PC-3 (cell line): Measurements from ENCODE around the gene CDC25B. TPM values are rescaled to one million over a fixed set of nuclear protein-coding genes. Genes with fewer than 3 reads are reported as not detected.

Experiments
- ATAC-seq: fragments of 200-7000 bp; cut with Tn5 transposase; 2 replicates; pipeline ENCODE4 v1.9.1; 2020; ENCODE audit warnings: mild to moderate bottlenecking, moderate library complexity
- BruUV-seq: library from RNA; stranded (reverse); fragments of 400-500 nt; replicated peaks from 2 replicates; lab custom pipeline; 2021; lab: Mats Ljungman, UMichigan
- CTCF ChIA-PET: fragments of 300-600 bp; sonication (Branson Sonifier 250); formaldehyde crosslinking; loops from one replicate; lab custom pipeline; 2022; ENCODE audit warnings: antibody characterized with exemption; lab: Charles Lee
- POLR2A ChIA-PET: fragments of 300-600 bp; sonication (Branson Sonifier 250); formaldehyde crosslinking; loops from one replicate; lab custom pipeline; 2022; ENCODE audit warnings: antibody characterized with exemption; ENCODE audit not compliant: unreplicated experiment; lab: Charles Lee
- DNase-seq: peaks from one replicate; pipeline ENCODE4 v3.0.0-alpha.2; 2015
- H2AFZ ChIP-seq: fragments of 300-600 bp; sonication (generic); 2 replicates; pipeline ENCODE4 v1.6.0; 2016; ENCODE audit warnings: antibody characterized with exemption, low read length
- H3F3A ChIP-seq: fragments of 300-600 bp; sonication (generic); one replicate; pipeline ENCODE4 v1.6.0; 2017; ENCODE audit warnings: antibody characterized with exemption, low read length, control low read depth, mild to moderate bottlenecking; ENCODE audit not compliant: unreplicated experiment
- H3K27ac ChIP-seq: fragments of 300-600 bp; sonication (generic); 2 replicates; pipeline ENCODE4 v1.5.1; 2016; ENCODE audit warnings: mild to moderate bottlenecking, low read length
- H3K27me3 ChIP-seq: fragments of 300-600 bp; sonication (generic); 2 replicates; pipeline ENCODE4 v1.6.1; 2016; ENCODE audit warnings: low read length, mixed read lengths
- H3K36me3 ChIP-seq: fragments of 300-600 bp; sonication (generic); 2 replicates; pipeline ENCODE4 v1.6.1; 2016; ENCODE audit warnings: low read depth, mixed run types, low read length, mixed read lengths
- H3K4me1 ChIP-seq: fragments of 300-600 bp; sonication (generic); 2 replicates; pipeline ENCODE4 v1.5.1; 2016; ENCODE audit warnings: low read length; ENCODE audit not compliant: insufficient read depth
- H3K4me2 ChIP-seq: fragments of 300-600 bp; sonication (generic); 2 replicates; pipeline ENCODE4 v1.6.0; 2016; ENCODE audit warnings: low read length
- H3K4me3 ChIP-seq: fragments of 300-600 bp; sonication (generic); 2 replicates; pipeline ENCODE4 v1.5.1; 2016; ENCODE audit warnings: mild to moderate bottlenecking, low read length, mixed read lengths
- H3K79me2 ChIP-seq: fragments of 300-600 bp; sonication (generic); 2 replicates; pipeline ENCODE4 v1.6.1; 2017; ENCODE audit warnings: low read length, mixed read lengths
- H3K9ac ChIP-seq: fragments of 300-600 bp; sonication (generic); 2 replicates; pipeline ENCODE4 v1.6.0; 2016; ENCODE audit warnings: mild to moderate bottlenecking, low read length
- H3K9me2 ChIP-seq: fragments of 300-600 bp; sonication (generic); replicated peaks from 2 replicates; pipeline ENCODE4 v1.6.1; 2016; ENCODE audit warnings: mixed run types, low read length, mixed read lengths
- H3K9me3 ChIP-seq: fragments of 300-600 bp; sonication (generic); 2 replicates; pipeline ENCODE4 v1.6.1; 2016; ENCODE audit warnings: low read length, mixed read lengths
- H4K20me1 ChIP-seq: fragments of 300-600 bp; sonication (generic); 2 replicates; pipeline ENCODE4 v1.6.1; 2016; ENCODE audit warnings: low read length, mixed read lengths
- EZH2 ChIP-seq: fragments of 300-600 bp; sonication (generic); IDR thresholded peaks from one replicate; pipeline ENCODE4 v1.6.1; 2017; ENCODE audit warnings: antibody characterized with exemption, mild to moderate bottlenecking, low read length; ENCODE audit not compliant: unreplicated experiment
- EZH2phosphoT487 ChIP-seq: fragments of 300-600 bp; sonication (generic); IDR thresholded peaks from 2 replicates; pipeline ENCODE4 v1.6.1; 2018; ENCODE audit warnings: mild to moderate bottlenecking, antibody characterized with exemption, low read length, borderline replicate concordance
- intact Hi-C: fragments of 100-400 bp; cut with micrococcal nuclease; formaldehyde crosslinking; loops from 2 replicates; pipeline ENCODE4 v1.9.0; 2023
- total RNA-seq: library from RNA; depleted of rRNA; stranded (reverse); fragments of >200 nt; gene quantifications from 2 replicates; pipeline ENCODE4 v1.2.3, GENCODE V29; 2014
- TF ChIP-seq, protein P1 (sequence below): fragments of 300-600 bp; sonication (generic); conservative IDR thresholded peaks from 2 replicates; pipeline ENCODE4 v1.5.1; 2017; ENCODE audit warnings: antibody characterized with exemption, low read depth, mild to moderate bottlenecking, low read length

The CDC25B gene
- total RNA-seq, 1 experiment from 2014 or later: 89.7 TPM

DNA sequence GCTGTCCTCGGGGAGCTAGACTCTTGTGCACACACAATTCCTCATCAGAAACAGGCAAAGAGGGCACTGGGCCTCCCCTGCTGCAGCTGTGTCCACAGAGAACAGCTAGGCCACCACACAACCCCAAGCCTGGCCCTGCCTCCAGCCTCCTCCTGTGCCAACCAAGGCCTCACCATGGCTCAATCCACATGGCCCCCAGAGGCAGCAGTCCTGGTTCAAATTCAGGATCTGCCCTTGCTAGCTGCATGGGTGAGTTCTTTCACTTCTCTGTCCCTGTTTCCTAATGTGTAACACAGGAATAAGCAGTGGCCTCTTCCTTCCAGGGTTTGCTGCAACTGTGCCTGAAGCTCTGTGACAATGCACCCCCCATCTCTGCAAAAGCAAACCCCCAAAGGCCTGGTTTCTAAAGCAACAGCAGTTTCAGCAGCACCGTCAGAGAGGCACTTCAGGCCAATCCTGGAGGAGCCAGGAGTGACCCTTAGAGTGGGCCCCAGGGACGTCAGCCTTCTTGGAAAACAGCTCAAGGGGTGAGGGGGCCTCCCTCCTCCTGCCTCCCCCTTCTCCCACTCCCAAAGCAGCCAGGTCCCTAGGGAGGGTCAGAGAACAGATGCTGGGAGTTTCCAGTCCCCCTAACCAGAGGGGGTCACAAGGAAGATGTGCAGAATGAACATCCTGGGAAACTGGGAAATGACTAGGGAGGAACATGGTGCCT lies 30.8 kb upstream of the CDC25B start:
- TF ChIP-seq, protein P1, sequence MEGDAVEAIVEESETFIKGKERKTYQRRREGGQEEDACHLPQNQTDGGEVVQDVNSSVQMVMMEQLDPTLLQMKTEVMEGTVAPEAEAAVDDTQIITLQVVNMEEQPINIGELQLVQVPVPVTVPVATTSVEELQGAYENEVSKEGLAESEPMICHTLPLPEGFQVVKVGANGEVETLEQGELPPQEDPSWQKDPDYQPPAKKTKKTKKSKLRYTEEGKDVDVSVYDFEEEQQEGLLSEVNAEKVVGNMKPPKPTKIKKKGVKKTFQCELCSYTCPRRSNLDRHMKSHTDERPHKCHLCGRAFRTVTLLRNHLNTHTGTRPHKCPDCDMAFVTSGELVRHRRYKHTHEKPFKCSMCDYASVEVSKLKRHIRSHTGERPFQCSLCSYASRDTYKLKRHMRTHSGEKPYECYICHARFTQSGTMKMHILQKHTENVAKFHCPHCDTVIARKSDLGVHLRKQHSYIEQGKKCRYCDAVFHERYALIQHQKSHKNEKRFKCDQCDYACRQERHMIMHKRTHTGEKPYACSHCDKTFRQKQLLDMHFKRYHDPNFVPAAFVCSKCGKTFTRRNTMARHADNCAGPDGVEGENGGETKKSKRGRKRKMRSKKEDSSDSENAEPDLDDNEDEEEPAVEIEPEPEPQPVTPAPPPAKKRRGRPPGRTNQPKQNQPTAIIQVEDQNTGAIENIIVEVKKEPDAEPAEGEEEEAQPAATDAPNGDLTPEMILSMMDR: no peak
- Histone ChIP-seq H3K9me3 (no peaks in the 10 kb centered on the region), H3K79me2 (peaks cover 49% of the 10 kb centered on the region), H4K20me1 (peaks cover 15% of the 10 kb centered on the region), H3K27me3 (no peaks in the 10 kb centered on the region), H2AFZ (no peak overlapping the region), H3K4me2 (peak overlapping the region; percentile 100), H3K4me1 (peaks cover 38% of the 10 kb centered on the region), H3F3A (no peaks in the 10 kb centered on the region), H3K9ac (no peak overlapping the region), H3K4me3 (peak overlapping the region; percentile 98; the same call in 1 of the 2 replicates), H3K27ac (no peak overlapping the region), H3K36me3 (peaks cover 7% of the 10 kb centered on the region; the same call in 1 of the 2 replicates), H3K9me2 (no peaks in the 10 kb centered on the region)
- ChIA-PET POLR2A (interaction anchor here (0.6 kb wide), 2 partner anchors 11 to 21 kb away, joined by 3 to 4 read pairs; partner anchors contain the start of gene CENPB), CTCF (no interaction called here)
- no TSS peak for BruUV-seq
- ATAC-seq (no peak), DNase-seq (no peak)
- intact Hi-C loops: loop anchor here (5.0 kb wide), 2 partner anchors 43 to 88 kb away; no protein-coding TSS in a partner anchor

DNA sequence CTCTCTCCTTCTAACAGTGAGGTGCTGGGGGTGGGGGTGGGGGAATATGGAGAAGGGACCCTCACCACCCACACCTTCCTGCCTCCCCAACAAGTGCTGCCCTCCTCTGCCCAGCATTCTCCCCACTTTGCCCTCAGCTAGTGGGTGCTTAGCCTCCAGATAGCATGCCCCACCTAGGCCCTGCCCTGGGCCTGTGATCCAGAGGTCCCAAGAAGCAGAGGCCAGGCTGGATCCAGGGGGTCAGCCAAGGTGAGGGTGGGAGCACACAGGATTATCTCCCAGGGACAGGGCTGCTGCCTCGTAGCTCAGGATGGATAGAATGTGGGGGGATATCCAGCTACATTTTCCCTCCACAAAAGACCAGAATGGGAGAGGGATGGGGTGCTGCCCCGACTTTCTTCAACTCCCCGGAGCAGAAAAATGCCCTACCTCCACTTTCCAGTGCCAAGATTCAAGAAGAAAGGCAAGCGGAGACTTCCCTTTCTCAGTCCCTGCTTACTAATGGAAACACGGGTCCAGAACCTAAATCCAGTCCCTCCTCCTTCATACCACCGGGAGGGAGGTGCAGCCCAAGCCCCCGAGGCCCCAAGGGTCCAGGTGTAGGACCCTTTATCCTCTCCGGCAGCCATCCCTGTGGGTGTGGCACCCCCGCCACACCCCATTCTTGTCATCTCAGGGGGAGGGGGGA lies 29.5 kb upstream of the CDC25B start:
- Histone ChIP-seq H3K4me3 (peak overlapping the region; percentile 98), H3K9me3 (no peaks in the 10 kb centered on the region), H3K79me2 (peaks cover 47% of the 10 kb centered on the region), H3F3A (no peaks in the 10 kb centered on the region), H3K27me3 (no peaks in the 10 kb centered on the region), H3K36me3 (peaks cover 7% of the 10 kb centered on the region; the same call in 1 of the 2 replicates), H3K9me2 (no peaks in the 10 kb centered on the region), H3K27ac (no peak overlapping the region), H3K9ac (peak overlapping the region; percentile 93), H4K20me1 (peaks cover 15% of the 10 kb centered on the region), H2AFZ (peak overlapping the region; percentile 80), H3K4me2 (peak overlapping the region; percentile 100), H3K4me1 (peaks cover 38% of the 10 kb centered on the region)
- CTCF ChIA-PET: interaction anchor here (0.8 kb wide), 1 partner anchor 20 kb away, joined by 3 read pairs; the partner anchor contains the start of gene CENPB
- TSS peak; percentile 48 for BruUV-seq
- no peak for DNase-seq
- TF ChIP-seq, protein P1: no peak
- TF ChIP-seq EZH2phosphoT487: no peak
- no peak for TF ChIP-seq EZH2
- no peak for ATAC-seq
- POLR2A ChIA-PET: interaction anchor here (0.6 kb wide), 1 partner anchor 12 kb away, joined by 4 read pairs; no protein-coding TSS in a partner anchor
- intact Hi-C loops: loop anchor here (5.0 kb wide), 2 partner anchors 44 to 89 kb away; no protein-coding TSS in a partner anchor
